ENCODE data around the gene TRIOBP. TPM values are rescaled to one million over a fixed set of nuclear protein-coding genes. Genes with fewer than 3 reads are reported as not detected.

The TRIOBP gene
- total RNA-seq, 1 donor from 2014 or later, result 108 TPM

- Histone ChIP-seq H3K4me1 (no peaks in the 10 kb centered on the region), H3K4me3 (no peak overlapping the region), H3K36me3 (no peaks in the 10 kb centered on the region), H3K27me3 (no peaks in the 10 kb centered on the region), H3K9me3 (no peaks in the 10 kb centered on the region), H3K27ac (no peak overlapping the region)
- DNase-seq (ENCODE audit: extremely low spot score in 2 of 2), result no peak
- no peak for TF ChIP-seq POLR2A (IDR thresholded peaks at IDR 0.05)
- TF ChIP-seq POLR2AphosphoS5 (IDR thresholded peaks at IDR 0.05; ENCODE audit: insufficient read depth in 1 of 2, low read depth in 1 of 2), result no peak
- TF ChIP-seq, protein P1, sequence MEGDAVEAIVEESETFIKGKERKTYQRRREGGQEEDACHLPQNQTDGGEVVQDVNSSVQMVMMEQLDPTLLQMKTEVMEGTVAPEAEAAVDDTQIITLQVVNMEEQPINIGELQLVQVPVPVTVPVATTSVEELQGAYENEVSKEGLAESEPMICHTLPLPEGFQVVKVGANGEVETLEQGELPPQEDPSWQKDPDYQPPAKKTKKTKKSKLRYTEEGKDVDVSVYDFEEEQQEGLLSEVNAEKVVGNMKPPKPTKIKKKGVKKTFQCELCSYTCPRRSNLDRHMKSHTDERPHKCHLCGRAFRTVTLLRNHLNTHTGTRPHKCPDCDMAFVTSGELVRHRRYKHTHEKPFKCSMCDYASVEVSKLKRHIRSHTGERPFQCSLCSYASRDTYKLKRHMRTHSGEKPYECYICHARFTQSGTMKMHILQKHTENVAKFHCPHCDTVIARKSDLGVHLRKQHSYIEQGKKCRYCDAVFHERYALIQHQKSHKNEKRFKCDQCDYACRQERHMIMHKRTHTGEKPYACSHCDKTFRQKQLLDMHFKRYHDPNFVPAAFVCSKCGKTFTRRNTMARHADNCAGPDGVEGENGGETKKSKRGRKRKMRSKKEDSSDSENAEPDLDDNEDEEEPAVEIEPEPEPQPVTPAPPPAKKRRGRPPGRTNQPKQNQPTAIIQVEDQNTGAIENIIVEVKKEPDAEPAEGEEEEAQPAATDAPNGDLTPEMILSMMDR (IDR thresholded peaks at IDR 0.05), result no peak
- intact Hi-C loops (cut with DNase I), result no loop called here
These were observed 7.1 kb downstream of the TRIOBP start for GRCh38 chr22:37703906-37704305.

GRCh38 chr22:37704645-37705044 lies 7.8 kb downstream of the TRIOBP start:
- Histone ChIP-seq H3K36me3 (no peaks in the 10 kb centered on the region), H3K9me3 (no peaks in the 10 kb centered on the region), H3K4me1 (no peaks in the 10 kb centered on the region), H3K27ac (no peak overlapping the region), H3K27me3 (no peaks in the 10 kb centered on the region), H3K4me3 (no peak overlapping the region)
- DNase-seq (ENCODE audit: extremely low spot score in 2 of 2), result no peak
- TF ChIP-seq POLR2A (IDR thresholded peaks at IDR 0.05), result no peak
- TF ChIP-seq, protein P1 (IDR thresholded peaks at IDR 0.05), result no peak
- no peak for TF ChIP-seq POLR2AphosphoS5 (IDR thresholded peaks at IDR 0.05; ENCODE audit: insufficient read depth in 1 of 2, low read depth in 1 of 2)
- intact Hi-C loops (cut with DNase I), result no loop called here

- no peaks in the 10 kb centered on the region for H3K36me3 ChIP-seq
- intact Hi-C loops (cut with DNase I), result no loop called here
- no peak overlapping the region for H3K27ac ChIP-seq
- no peaks in the 10 kb centered on the region for H3K4me1 ChIP-seq
- no peak for DNase-seq (ENCODE audit: extremely low spot score in 2 of 2)
- no peaks in the 10 kb centered on the region for H3K27me3 ChIP-seq
- H3K9me3 ChIP-seq, result no peaks in the 10 kb centered on the region
- TF ChIP-seq, protein P1 (IDR thresholded peaks at IDR 0.05), result no peak
- no peak for TF ChIP-seq POLR2A (IDR thresholded peaks at IDR 0.05)
- no peak for TF ChIP-seq POLR2AphosphoS5 (IDR thresholded peaks at IDR 0.05; ENCODE audit: insufficient read depth in 1 of 2, low read depth in 1 of 2)
- no peak overlapping the region for H3K4me3 ChIP-seq
These were observed 8.4 kb downstream of the TRIOBP start for GRCh38 chr22:37705205-37705604.

DNA sequence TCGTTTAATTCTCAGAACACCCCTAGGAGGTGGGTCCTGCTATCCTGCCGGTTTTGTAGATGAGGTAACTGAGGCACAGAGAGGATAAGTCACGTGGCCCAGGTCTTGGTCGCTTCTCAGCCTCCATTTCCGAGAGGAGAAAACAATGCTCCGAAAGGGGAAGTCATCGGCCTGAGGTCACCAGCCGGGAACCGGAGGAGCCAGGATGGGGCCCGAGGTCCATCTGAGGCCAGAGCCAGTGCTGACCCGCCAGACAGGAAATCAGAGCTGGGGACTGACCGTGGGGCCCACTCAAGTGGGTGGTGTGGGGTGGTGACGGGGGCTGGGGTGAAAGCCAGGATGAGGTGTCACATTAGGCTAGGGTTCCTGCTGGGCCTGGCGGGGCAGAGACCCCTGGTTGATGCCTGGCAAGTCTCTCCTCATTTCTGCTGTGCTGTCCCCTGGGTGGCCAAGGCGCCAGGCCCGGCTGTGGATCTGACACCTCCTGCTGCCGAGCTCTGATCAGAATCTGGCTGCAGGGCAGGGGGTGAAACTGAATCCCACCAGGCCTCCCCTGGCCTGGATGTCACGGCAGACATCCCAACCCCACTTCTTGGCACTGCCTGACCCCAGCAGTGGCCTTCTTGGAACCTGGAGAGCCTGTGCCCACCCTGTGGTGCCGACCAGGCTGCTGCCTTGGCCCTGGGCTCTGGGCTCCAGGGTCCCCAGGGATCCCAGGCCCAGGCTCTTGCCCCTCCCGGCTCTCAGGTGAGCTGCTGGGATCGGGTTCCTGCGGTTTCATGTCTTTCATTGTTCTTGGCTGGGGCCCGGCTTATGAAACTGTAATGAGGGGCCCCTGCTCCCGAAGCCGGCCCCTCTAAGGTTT lies 12.0 kb downstream of the TRIOBP start:
- H3K9me3 ChIP-seq, result no peaks in the 10 kb centered on the region
- no peak overlapping the region for H3K27ac ChIP-seq
- H3K4me3 ChIP-seq, result no peak overlapping the region
- DNase-seq (ENCODE audit: extremely low spot score in 2 of 2), result no peak
- TF ChIP-seq, protein P1 (IDR thresholded peaks at IDR 0.05), result no peak
- TF ChIP-seq POLR2AphosphoS5 (IDR thresholded peaks at IDR 0.05; ENCODE audit: insufficient read depth in 1 of 2, low read depth in 1 of 2), result no peak
- TF ChIP-seq POLR2A (IDR thresholded peaks at IDR 0.05), result no peak
- no peaks in the 10 kb centered on the region for H3K27me3 ChIP-seq
- H3K4me1 ChIP-seq, result no peaks in the 10 kb centered on the region
- intact Hi-C loops (cut with DNase I), result no loop called here
- no peaks in the 10 kb centered on the region for H3K36me3 ChIP-seq

DNA sequence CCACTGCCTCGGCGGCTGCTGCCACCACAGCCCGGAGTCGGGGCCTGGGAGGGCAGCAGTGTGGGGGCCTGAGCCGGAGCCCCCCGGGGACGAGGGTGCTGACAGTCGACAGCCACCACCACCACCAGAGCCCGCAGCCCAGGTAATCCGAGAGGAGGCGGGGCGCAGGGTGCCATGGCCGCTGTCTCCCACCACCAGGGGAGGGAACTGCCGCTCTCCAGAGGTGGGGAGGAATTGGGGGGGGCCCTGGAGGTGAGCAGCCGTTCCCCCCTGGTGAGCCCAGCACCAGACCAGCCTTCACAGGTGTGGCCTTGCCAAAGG lies 12.6 kb downstream of the TRIOBP start:
- no peak for DNase-seq (ENCODE audit: extremely low spot score in 2 of 2)
- TF ChIP-seq POLR2A (IDR thresholded peaks at IDR 0.05) (no peak), POLR2AphosphoS5 (IDR thresholded peaks at IDR 0.05; ENCODE audit: insufficient read depth in 1 of 2, low read depth in 1 of 2) (no peak)
- TF ChIP-seq, protein P1 (IDR thresholded peaks at IDR 0.05), result no peak
- Histone ChIP-seq H3K4me1 (no peaks in the 10 kb centered on the region), H3K9me3 (no peaks in the 10 kb centered on the region), H3K27me3 (no peaks in the 10 kb centered on the region), H3K36me3 (no peaks in the 10 kb centered on the region), H3K27ac (no peak overlapping the region), H3K4me3 (no peak overlapping the region)
- intact Hi-C loops (cut with DNase I), result no loop called here
